Uterus (tissue), 2 donors: ENCODE results near the gene BCAS3.

Experiments
- CTCF ChIP-seq, 4 experiments: fragments of 200-600 bp in 2 of 4; fragments of 450-650 bp in 2 of 4; sonication (generic) in 2 of 4; IDR thresholded peaks; one replicate each; pipeline ENCODE4 v1.5.1; 2016 to 2019; ENCODE audit warnings: antibody characterized with exemption in 4 of 4, mild to moderate bottlenecking in 2 of 4, moderate library complexity in 1 of 4
- POLR2A ChIP-seq, 2 donors: fragments of 450-650 bp; IDR thresholded peaks; one replicate each; pipeline ENCODE4 v1.6.1; 2016; ENCODE audit warnings: antibody characterized with exemption in 2 of 2, mild to moderate bottlenecking in 1 of 2, moderate library complexity in 1 of 2

GRCh38 chr17:61155590-61156237 lies 478.1 kb downstream of the BCAS3 start:
- TF ChIP-seq CTCF (IDR thresholded peaks at IDR 0.05) (no peak), POLR2A (IDR thresholded peaks at IDR 0.05) (no peak)
